ENCODE measurements around the gene TAGLN. TPM values are rescaled to one million over a fixed set of nuclear protein-coding genes. Genes with fewer than 3 reads are reported as not detected.
A peak's percentile ranks its signal among the peaks of the same experiment; 100 is the strongest.

TAGLN gene
- total and polyA plus RNA-seq, 8 donors, result 575 to 3,801 (median 2,089) TPM

- H3K4me1 ChIP-seq, result peaks cover 31 to 71% (median 49%) of the 10 kb centered on the region in 4 donors
- intact Hi-C loops (cut with DNase I; ENCODE audit: low total_unique reads), result loop anchor here (5.0 kb wide), 1 partner anchor 39 kb away; no protein-coding TSS in a partner anchor
- peak; percentile 9 to 30 for DNase-seq
- peaks cover 64 to 94% (median 81%) of the 10 kb centered on the region in 4 donors for H3K36me3 ChIP-seq
- H3K9me3 ChIP-seq, result no peaks in the 10 kb centered on the region
- no peak overlapping the region for H3K4me3 ChIP-seq
- TF ChIP-seq, protein P1, sequence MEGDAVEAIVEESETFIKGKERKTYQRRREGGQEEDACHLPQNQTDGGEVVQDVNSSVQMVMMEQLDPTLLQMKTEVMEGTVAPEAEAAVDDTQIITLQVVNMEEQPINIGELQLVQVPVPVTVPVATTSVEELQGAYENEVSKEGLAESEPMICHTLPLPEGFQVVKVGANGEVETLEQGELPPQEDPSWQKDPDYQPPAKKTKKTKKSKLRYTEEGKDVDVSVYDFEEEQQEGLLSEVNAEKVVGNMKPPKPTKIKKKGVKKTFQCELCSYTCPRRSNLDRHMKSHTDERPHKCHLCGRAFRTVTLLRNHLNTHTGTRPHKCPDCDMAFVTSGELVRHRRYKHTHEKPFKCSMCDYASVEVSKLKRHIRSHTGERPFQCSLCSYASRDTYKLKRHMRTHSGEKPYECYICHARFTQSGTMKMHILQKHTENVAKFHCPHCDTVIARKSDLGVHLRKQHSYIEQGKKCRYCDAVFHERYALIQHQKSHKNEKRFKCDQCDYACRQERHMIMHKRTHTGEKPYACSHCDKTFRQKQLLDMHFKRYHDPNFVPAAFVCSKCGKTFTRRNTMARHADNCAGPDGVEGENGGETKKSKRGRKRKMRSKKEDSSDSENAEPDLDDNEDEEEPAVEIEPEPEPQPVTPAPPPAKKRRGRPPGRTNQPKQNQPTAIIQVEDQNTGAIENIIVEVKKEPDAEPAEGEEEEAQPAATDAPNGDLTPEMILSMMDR (IDR thresholded peaks at IDR 0.05), result no peak
- TF ChIP-seq POLR2A (IDR thresholded peaks at IDR 0.05), result no peak
- no peaks in the 10 kb centered on the region for H3K27me3 ChIP-seq
- 59 to 92% (median 67%) methylated on average over 16 of the region's 16 CpGs for WGBS, 5 donors
- H3K27ac ChIP-seq, result peak overlapping the region in 3 of 5 donors; percentile 60 to 99 (median 96)
Measured at GRCh38 chr11:117187799-117188481, 11.2 kb upstream of the TAGLN start.

- H3K27me3 ChIP-seq, result no peaks in the 10 kb centered on the region
- peak overlapping the region in 2 of 5 donors; percentile 60 to 96 for H3K27ac ChIP-seq
- intact Hi-C loops (cut with DNase I; ENCODE audit: low total_unique reads), result loop anchor here (5.0 kb wide), 1 partner anchor 39 kb away; no protein-coding TSS in a partner anchor
- peak in 1 of 2 donors; percentile 20 for DNase-seq
- TF ChIP-seq, protein P1 (IDR thresholded peaks at IDR 0.05), result no peak
- TF ChIP-seq POLR2AphosphoS5 (IDR thresholded peaks at IDR 0.05) (no peak), POLR2A (IDR thresholded peaks at IDR 0.05) (no peak), EP300 (IDR thresholded peaks at IDR 0.05) (no peak)
- 82 to 92% (median 89%) methylated on average over 18 to 20 of the region's 20 CpGs for WGBS, 5 donors
- no peaks in the 10 kb centered on the region for H3K9me3 ChIP-seq
- peaks cover 25 to 69% (median 45%) of the 10 kb centered on the region in 4 donors for H3K4me1 ChIP-seq
- no peak overlapping the region for H3K4me3 ChIP-seq
- peaks cover 69 to 97% (median 82%) of the 10 kb centered on the region in 4 donors for H3K36me3 ChIP-seq
Measured at GRCh38 chr11:117188620-117189081, 10.5 kb upstream of the TAGLN start.

DNA sequence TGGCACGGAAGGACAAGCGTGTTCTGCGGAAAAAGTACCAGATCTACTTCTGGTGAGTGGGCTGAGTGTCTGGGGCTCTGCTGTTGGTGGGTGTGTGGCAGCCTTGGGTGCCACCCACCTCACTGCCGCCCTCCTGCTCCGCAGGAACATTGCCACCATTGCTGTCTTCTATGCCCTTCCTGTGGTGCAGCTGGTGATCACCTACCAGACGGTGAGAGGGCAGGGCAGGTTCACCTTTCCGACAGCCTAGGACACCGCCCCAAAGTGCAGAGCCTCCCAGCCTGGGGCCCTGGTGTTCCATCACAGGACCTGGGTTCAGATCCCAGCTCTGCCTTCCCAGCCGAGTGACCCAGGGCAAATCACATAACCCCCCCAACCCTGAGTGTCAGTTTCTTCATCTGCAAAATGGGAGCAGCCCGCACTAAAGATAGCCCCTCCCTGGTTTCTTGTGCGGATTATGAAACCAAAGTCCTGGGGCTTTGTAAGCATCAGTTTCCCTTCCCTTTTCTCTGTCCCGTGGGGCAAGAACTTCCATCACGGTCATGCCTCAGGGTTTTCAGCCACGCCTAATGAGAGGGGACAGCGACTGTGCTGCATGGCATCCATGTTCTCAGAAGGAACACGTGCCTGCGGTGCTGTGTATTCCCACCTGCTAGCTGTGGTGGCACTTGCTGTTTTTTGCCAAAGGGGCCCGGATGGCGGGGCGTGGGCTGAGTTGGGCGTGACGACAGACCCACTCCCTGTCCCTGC is 9.8 kb upstream of the TAGLN start:
- Histone ChIP-seq H3K9me3 (no peaks in the 10 kb centered on the region), H3K27ac (peak overlapping the region in 3 of 5 donors; percentile 32 to 60 (median 38)), H3K27me3 (no peaks in the 10 kb centered on the region), H3K4me1 (peaks cover 18 to 68% (median 38%) of the 10 kb centered on the region in 4 donors), H3K4me3 (no peak overlapping the region), H3K36me3 (peaks cover 75 to 97% (median 84%) of the 10 kb centered on the region in 4 donors)
- DNase-seq, result peak; percentile 24 to 44
- 84 to 93% (median 86%) methylated on average over 16 to 22 of the region's 22 CpGs for WGBS, 5 donors
- TF ChIP-seq, protein P1 (IDR thresholded peaks at IDR 0.05), result no peak
- TF ChIP-seq EP300 (IDR thresholded peaks at IDR 0.05) (no peak), POLR2AphosphoS5 (IDR thresholded peaks at IDR 0.05) (no peak), POLR2A (IDR thresholded peaks at IDR 0.05) (no peak)
- intact Hi-C loops (cut with DNase I; ENCODE audit: low total_unique reads), result loop anchor here (5.0 kb wide), 1 partner anchor 38 kb away; no protein-coding TSS in a partner anchor

- H3K4me3 ChIP-seq, result no peak overlapping the region
- intact Hi-C loops (cut with DNase I; ENCODE audit: low total_unique reads), result loop anchor here (5.0 kb wide), 1 partner anchor 37 kb away; no protein-coding TSS in a partner anchor
- DNase-seq, result no peak
- TF ChIP-seq EP300 (IDR thresholded peaks at IDR 0.05), result no peak
- TF ChIP-seq, protein P1 (IDR thresholded peaks at IDR 0.05), result no peak
- no peak for TF ChIP-seq POLR2A (IDR thresholded peaks at IDR 0.05)
- TF ChIP-seq POLR2AphosphoS5 (IDR thresholded peaks at IDR 0.05), result no peak
- no peaks in the 10 kb centered on the region for H3K9me3 ChIP-seq
- no peaks in the 10 kb centered on the region for H3K27me3 ChIP-seq
- peaks cover 13 to 67% (median 35%) of the 10 kb centered on the region in 4 donors for H3K4me1 ChIP-seq
- WGBS, 5 donors, result 67 to 82% (median 77%) methylated on average over 6 to 8 of the region's 8 CpGs
- peak overlapping the region in 2 of 5 donors; percentile 25 to 38 for H3K27ac ChIP-seq
- H3K36me3 ChIP-seq, result peaks cover 75 to 97% (median 86%) of the 10 kb centered on the region in 4 donors
Measured at GRCh38 chr11:117189941-117190544, 9.1 kb upstream of the TAGLN start.
